GM21576 (cell line): ENCODE data around the gene ABCE1.

ENCODE experiments used
- ATAC-seq: cut with Tn5 transposase; IDR thresholded peaks from one replicate; pipeline ENCODE4 v1.9.1; 2021; ENCODE audit warnings: mild to moderate bottlenecking, moderate library complexity; ENCODE audit not compliant: unreplicated experiment

ABCE1 gene

DNA sequence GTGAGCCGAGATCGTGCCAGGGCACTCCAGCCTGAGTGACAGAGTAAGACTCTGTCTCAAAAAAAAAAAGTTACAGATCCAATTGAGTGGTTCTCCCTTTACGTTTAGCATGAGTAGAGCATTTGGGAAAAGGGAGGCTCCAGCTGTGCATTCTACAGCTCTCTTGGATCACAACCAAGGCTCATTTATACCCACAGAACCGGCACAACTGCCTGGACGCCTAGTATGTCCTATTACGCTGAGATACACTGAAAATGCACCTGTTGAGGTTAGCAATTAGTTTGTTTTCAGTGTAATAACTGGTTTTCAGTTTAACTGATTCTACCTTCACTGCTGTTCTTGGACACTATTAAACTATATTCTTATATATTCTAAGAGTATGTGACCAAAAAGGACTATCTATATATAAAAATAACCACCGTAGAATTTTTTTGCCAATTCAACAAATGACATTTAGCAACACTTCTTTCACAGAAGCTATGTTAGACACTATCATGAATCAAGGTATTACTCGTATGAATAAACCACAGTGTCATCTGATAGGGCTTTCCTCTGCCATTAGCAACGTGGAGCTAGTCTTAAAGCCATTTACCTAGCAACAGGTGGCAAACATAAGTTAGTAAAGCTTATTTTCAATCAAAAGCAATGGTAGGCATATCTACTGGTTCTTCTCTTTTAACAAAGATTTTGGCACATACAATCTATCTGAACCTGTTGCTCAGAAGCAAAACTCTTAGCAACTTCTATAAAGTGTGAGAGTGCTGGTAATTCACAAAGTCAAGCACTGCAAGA lies 78.7 kb downstream of the ABCE1 start:
- no peak for ATAC-seq

DNA sequence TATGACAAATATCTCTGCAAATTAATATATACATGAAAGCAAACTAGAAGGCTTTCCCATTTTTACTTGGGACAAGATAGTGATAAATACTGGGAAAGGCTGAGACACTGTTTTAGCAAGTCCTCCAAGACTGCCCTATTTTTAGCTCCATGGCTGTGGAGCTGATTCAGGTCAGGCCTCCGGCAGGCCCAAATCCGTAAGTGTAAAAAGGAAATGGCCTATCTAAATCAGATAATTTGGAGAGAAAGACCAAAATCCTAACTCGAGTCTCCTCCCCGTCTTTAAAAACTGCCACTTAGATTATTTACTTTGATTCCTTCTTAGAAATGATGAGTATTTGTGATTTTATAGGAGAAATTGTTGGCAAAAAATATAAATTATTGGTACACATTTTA lies 79.4 kb downstream of the ABCE1 start:
- no peak for ATAC-seq

DNA sequence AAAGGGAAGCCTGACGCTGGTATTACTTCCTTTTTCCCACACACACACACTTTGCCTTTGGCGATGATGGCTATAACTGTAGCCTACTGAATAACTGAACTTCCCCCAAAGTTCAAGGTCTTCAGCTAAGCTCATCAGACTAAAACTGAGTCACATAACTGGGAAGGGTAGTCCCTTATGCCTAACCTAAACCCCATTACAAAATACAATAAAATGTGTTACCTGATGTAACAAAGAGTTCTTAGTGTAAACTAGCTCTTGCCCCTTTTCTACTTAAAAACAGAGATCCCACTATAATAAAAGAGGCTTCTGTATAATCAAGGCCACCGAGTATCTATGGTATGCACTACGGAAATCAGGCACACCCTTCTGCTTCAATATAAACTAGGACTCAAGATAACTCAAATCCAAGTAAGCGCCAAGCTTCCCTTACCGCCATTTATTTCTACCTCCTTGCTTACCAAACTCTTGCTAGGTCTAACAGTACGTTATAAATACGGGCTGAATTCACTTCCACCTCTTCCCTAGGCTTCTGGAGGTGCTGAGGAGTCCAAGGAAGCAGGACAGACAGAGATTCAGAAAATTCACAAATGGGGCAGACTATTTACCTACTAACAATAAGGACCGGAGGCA lies 79.9 kb downstream of the ABCE1 start:
- ATAC-seq = no peak

GRCh38 chr4:145178740-145179280 lies 80.7 kb downstream of the ABCE1 start:
- ATAC-seq = no peak
